HG03103 (cell line): ENCODE data around the gene FAM78B.

ENCODE experiments used
- ATAC-seq: cut with Tn5 transposase; IDR thresholded peaks from one replicate; pipeline ENCODE4 v1.9.1; 2021; ENCODE audit warnings: low read depth; ENCODE audit not compliant: unreplicated experiment

The FAM78B gene

DNA sequence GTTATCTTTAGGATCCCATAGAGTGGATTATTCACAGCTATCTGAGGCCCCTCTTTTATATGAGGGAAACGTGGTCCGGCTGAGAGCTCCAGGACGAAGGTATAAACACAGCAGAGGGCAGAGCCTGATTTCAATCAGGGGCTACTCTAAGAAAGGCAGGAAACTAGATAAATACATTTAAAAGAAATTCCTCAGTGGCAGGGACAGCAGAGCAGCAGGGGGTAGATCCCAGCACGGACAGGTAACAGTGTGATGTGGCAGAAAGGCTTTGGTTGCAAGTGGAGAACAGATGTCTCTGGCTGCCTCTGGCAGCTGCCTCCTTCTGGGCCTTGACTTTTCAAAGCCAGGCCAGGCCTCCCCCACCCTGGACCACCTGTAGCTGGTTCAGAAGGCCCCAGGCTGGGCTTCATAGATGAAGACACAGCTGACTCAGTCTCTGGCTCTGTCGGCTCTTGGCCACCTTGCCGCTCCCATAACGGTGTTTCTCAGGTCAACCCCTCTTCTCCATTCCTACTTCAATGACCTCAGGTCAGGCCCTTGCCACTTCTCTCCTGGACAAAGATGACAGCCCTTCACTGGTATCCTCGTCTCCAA lies 43.8 kb downstream of the FAM78B start:
- ATAC-seq, result no peak

DNA sequence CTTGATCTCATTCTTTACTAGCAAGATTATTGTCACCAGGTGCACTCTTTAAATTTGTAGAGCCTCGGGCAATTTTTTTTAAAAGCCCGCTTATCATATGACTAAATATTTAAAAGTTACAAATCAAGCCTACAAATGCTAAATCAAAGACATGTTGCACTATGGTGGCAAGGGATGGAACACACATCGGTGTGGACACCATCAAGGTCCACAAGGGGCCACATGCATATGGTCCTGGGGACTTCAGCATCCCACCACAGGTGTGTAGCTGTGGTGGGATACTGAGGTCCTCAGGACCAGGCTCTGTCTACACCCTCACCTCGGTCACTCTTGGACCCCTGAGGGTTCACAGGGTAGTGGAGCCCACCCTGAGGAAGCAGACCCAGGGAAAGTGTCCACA lies 45.8 kb downstream of the FAM78B start:
- ATAC-seq, result no peak

DNA sequence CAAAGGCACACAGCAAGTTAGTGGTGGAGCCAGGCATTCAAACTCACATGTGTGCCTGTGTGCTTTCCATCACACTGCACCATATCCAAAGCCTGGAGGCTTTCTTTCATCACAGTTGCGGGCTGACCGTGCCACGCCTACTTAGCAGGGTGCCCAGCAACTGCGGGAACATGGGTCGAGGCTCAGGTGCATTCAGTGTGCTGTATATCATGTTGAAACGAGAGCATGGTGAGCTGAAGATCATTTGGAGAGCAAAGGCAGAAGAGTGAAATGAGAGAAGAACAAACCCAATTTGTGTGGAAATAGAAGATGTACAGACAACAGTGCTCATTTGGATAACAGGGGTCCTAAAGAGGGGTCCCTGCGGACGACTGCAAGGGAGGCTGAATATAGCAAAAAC lies 46.5 kb downstream of the FAM78B start:
- ATAC-seq, result no peak

DNA sequence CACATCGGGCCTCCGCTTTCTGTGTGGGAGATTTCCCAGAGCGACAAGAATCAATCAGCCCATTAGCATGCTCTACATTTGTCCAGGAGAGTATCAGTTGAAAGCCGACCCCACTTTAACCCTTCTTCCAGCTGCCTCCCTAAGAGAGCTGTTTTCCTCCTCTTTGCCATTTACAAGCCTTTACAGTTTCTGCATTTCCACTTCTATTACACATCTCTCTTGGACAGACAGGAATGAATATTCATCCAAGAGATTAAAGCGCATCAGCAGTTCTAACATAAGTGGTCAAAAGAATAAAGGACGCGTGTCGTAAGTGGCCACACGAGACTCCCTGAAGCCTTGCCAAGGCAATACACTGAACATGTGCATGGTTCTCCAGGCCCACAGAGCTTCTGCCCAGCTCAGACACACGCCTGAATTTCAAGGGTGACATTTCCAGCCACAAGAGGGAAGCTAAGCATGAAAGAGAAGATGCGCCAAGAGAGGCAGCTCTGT lies 47.3 kb downstream of the FAM78B start:
- ATAC-seq, result no peak

DNA sequence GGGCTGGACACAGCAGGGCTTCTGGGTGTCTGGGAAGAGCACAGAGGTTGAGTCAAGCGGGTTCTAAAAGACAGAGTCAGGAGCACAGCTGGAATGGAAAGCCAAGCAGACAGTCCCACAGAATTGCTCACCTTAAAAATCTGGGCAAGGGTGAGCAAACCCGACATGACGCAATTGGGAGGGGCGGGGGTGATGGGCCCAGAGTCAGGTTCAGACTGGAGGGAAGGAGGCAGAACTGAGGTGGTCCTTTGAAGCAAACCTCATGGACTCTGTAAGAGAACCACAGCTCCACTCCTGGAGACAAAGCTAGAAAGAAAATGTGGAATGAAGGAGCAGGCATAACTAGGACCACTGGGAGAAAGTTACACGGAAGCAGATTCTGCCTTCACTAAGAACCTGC lies 49.0 kb downstream of the FAM78B start:
- ATAC-seq, result no peak

DNA sequence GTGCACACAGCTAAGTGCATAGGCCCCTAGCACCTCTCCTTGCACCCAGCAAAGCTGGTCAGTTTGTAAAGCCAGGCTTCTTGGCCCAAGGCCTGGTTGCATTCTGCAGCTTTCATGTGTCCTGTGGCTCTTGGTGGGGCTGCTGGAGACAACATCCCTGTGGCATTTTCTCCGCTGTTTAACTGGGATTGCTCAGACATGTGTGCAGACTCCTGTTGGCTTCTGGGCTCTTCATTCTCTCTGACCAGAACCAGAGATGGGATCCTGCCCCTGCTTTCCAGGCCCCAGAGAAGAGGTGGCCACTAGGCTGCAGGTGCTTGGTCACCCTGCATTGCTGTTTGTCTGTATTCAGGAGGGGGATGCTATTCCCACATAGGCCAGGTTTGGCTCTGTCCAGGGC lies 50.8 kb downstream of the FAM78B start:
- ATAC-seq, result no peak

DNA sequence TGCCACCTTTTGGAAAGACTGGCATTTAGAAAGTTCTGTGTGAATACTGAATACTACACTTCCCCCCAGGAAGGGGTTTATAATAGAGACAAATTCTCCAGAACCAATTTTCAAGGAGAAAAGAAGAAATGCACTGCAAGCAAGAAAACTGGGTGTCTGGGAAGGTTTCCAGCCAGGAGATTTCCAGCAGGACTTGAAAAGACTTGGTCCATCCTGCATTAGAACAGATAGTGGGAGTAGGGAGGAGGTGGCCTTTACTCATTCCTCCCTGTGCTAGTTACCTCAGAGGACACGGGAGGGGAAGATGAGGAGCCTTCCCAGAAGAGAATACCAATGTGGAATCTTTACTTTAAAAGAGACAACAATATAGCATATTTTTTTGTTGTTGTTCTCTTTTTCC lies 52.4 kb downstream of the FAM78B start:
- ATAC-seq, result no peak

DNA sequence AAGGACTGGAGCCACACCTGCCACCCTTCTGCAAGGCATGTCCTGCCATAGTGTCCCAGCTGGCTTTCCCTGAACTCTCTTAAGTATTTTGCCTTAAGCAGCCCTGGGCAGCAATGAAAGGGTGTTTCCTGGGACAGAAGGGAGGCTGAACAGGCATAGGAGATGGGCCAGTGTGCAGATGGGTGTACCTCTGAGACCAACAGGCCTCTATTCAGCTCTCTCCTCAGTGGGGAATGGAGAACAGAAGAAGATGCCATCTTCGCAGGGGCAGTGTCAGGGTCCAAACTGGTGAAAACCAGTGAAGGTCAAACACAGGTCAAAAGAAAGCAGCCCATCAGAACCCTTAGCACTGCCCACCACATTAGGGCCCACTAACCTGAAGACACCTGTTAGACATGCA lies 53.2 kb downstream of the FAM78B start:
- no peak for ATAC-seq

DNA sequence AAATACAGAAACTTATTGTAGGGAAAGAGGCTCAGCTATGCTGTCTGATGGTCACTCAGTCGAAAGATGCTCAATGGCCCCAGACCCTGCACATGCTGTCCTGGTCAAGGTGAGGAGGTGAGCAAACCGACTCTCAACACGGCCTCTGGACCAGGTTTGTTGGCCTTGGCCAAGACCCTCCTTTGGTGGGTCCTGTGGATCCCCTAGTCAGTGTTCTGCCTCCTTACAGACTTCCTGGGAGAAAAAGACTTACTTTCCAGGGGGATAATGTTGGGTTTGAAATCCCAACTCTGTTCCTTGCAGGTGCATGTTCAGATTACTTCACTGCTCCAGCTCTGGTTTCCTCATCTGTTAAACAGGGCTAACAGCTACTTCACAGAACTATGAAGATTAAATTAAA lies 53.8 kb downstream of the FAM78B start:
- ATAC-seq, result no peak

DNA sequence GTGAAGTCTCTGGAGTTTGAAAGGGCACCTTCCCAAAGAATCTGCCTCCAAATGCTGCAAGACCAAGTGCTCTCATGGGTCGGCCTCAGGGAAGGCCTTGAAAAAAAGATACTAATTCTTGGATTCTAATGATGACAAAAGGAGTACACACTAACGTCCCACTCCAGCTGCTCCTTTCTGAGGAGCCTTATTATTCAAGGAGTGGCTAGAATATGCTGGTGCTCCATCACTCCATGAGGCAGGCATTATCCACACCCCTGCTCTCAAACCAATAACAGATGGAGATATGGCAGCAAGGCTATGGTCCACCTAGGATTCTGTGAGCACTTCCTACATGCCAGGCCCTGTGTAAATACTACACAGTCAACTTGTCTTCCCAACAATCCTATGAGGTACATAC lies 54.4 kb downstream of the FAM78B start:
- no peak for ATAC-seq

DNA sequence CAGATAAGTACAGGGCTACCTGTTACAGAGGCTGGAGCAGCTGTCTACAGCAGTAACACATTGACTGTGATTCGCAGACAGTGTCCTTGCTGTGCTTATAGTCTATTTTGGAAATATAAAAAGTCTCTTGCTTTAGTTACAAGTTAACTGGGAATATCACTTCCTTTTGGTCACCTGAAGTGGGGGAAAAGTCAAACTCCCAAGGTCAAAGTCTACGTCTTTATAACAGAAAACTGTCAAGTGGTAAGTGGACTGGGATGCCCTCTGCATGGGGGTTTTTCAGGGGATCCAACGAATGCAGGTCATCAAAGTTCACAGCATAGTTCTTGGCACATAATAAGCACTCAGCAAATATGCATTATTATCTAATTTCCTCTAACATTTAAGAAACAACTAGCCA lies 55.4 kb downstream of the FAM78B start:
- no peak for ATAC-seq

DNA sequence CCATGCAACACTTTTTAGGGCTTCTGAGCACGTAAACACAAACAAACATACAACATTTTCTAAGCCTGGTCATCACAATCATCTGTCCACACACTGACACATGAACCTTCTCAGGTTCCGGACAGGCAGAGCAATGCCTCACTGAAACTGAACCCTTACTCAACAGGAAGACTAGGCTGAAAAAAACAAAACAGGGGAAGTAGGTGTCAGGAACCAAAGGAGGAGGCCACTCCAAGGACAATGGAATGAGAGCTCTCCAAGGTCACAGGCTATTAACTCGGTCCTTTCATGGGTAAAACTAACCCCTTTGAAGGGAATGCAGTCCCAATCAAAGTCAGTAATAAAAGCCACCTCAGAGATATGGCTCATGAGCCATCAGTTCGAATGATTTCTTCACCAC lies 76.6 kb downstream of the FAM78B start:
- ATAC-seq, result no peak

DNA sequence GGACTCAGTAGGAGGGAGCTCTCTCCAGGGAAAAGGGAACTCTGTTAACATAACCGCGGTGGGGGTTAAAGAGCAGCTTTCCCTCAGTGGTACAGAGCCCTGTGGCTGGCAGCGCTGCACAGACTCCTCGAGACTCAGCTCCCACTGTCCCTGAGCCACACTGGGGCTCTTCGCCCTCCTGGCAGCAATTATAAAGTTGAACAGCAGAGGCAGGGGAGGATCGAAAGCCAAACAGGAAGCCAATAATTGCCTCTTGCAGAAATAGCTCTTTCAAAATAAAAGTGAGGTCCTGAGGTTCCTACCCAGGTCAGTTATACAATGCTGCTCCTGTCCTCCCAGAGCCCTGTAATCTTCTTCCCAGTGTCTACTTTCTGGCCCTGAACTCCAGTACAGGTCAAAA lies 77.0 kb downstream of the FAM78B start:
- ATAC-seq, result peak; percentile 75

DNA sequence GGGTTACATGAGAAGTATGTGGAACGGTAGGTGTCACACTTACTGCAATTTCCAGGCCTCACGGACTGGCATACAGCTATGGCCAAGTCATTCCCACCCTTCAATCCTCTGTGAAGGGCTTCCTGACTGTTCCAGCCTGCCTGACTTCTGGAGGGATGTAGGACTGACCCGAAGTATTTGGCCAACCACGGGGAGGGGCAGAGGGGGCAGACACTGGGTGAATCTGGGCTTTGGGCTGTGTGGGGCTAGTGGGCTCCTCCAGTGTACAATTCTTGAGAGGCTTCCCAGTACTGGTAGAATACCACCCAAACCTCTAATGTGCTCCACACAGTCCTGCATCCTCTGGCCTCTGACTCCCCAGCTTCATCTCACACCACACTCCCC lies 78.2 kb downstream of the FAM78B start:
- no peak for ATAC-seq

DNA sequence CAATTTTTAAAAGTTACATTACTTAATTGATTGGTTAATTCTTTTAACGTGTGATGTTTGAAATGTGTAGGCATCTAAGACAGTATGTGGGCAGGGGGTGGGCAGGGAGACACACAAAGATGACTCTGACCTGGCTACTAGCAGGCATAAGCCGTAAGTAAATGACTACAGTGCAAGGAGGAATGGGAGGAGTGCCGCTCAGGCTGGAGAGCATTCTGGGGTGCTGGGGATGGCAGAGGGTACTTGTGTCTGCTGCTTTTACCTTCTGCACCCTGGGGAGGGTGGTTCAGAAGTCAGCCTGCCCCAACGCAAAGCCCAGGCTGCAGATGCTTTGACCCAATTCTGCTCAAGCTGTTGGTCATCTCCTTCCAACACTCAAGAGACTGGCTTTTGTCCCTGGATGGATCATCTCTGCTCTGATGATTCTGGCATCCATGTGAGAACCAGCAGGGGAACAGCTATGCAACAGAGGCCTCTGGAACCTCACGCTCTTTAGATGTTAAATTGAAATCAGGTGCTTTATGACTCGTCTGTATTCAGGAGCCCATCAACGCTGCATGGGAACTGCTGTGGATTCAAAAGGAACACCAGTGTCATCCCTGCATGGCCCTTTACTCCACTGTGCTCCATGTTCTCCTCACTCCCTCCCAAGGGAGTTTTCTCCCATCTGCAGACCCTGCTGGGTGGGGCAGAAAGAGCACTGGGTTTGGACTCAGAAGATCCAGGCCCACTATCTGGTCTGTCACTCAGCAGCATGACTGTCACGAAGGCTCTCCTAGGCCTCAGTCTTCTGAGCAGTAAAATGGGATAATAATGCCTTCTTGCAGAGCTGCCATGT lies 78.8 kb downstream of the FAM78B start:
- no peak for ATAC-seq

DNA sequence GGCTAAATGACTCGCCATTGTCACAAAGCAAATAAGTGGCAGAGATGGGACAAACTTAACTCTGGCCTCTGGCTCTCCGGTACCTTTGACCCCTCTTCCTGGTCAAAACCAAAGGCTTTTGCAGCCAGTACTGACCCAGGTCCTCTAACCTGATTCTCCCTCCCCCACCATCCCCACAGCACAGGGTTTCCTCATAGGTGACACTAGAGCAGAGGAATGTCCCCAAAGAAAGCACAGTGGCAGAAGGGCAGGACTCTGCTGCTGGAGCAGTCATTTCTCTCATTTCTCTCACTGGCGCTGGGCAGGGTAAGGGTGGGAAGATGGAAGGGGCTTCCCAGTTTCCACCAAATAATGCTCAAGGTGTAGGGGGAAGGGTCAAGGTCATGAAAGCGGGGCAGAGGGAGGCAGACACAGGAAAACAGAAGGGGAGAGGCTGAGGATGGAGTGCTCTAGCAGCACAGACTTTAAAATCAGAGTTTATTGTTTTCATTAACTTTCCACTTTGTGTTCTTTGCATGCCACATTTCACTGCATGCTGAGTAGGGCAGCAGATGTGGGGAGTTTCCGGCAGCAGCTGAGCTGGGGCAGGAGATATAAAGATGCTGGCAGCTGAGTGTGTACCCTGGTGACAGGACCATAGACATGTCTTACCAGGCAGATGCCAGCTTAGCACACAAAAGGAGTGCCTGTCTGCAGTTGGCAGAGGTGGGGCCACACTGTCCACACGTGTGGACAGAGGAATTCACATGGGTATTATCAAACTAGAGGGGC lies 80.5 kb downstream of the FAM78B start:
- ATAC-seq, result no peak

DNA sequence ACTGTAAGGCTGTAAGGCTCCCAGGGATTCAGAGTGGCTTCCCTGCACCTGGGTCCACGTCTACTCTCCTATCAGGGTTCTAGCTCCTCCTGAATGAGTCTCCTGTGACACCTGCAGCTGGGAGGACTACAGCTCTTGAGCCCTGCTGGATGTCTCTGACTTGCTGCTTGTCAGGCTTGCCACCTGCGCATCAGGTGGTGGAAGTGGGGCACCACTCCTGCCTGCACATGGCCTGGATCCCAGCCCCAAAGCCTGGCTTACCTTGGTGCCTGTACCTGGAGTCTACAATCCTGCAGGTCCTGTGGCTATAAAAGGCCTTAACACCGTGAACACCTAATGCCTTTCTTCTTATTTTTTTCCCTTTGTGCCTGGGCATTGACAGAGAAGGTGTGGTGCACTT lies 82.2 kb downstream of the FAM78B start:
- no peak for ATAC-seq

DNA sequence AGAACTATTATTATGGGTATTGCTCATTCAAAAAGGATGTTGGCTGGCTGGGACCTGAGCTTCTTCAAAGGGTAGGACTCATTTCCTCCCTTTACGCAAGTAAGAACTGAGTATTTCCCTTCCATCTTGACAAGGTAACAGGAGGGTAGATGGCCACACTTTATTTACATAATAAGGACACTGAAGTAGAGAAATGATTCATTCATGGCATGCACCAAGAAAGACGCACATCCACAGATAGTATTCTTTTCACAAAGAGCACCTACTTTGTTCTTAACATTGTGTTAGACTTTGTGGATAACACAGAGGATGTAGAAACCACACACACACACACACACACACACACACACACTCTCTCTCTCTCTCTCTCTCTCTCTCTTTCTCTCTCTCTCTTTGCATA lies 82.9 kb downstream of the FAM78B start:
- peak; percentile 82 for ATAC-seq

DNA sequence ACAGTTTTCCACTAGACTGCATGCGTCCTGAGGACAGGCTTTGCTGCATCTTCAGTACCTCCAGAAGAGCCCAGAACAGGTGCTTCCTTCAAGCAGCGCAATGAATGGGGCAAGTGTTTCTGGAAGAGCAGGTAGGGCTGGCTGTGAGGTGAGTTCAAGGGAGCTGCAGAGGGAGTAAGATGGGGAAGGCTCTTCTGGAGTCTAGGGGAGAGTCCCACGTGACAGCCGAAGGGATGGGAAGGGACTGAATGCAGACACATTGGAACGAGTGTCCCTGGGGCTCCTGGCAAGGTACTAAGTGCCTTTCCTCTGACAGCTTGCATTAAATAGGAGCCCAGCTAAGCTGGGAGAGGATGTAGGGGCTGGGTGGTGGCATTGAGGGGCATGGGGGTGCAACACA lies 84.2 kb downstream of the FAM78B start:
- ATAC-seq, result no peak

DNA sequence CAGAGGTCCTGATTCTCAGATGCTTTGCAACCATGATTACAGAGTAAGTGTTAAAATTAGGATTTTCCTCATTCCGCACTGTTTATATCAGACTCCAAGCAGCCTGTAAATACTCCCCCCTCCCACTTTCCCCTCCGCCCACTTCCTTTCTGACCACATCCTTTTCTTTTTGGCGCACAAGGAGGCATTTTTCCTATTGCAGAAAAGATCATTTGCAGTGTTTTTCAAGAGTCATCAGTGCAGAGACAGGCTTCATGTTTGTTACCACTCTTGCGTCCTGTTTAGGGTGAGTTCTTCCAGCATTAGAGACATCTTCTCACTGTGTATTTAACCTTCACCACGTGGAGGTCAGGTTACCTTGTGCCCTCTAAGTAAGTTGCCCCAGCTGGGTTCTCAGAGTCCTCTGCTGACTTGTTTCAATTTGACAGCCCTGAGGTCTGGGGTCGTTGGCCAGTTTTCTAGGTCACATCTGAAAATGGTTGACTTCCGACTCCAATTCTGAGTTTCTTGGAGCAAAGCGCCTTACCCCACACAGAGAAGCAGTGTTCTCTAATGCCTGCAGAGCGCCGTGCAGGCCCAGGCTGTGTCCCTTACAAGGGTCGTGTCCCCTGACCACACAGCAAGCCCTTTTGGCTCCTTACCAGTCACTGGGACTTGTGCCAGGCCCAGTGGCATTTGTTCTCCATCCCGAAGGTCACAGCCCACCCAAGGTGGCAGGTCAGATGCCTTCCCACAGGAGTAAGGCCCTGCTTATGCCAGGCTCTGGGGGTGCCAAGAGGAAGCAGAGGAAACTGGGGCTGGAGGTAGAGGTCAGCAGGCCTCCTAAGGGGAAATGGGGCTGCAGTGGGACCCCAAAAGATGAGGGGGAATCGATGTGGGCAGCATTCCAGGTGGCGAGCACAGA lies 85.6 kb downstream of the FAM78B start:
- ATAC-seq, result no peak
